HFFc6 (cell line): Measurements from ENCODE around the gene ECE1. TPM values are rescaled to one million over a fixed set of nuclear protein-coding genes. Genes with fewer than 3 reads are reported as not detected.
A peak's percentile ranks its signal among the peaks of the same experiment; 100 is the strongest.

Experiments used
- DNase-seq: peaks from one replicate; pipeline ENCODE4 v3.0.0-alpha.2; 2018
- H3K27ac Mint-ChIP-seq: 2 replicates; pipeline ENCODE4 v1.8.0; 2020; ENCODE audit warnings: mild to moderate bottlenecking, mixed read lengths
- H3K27me3 Mint-ChIP-seq: 2 replicates; pipeline ENCODE4 v1.8.0; 2021; ENCODE audit warnings: mild to moderate bottlenecking, moderate library complexity, mixed read lengths; ENCODE audit not compliant: insufficient read depth
- H3K36me3 Mint-ChIP-seq: 2 replicates; pipeline ENCODE4 v1.8.0; 2021; ENCODE audit warnings: low read depth, mixed read lengths
- H3K4me1 Mint-ChIP-seq: 2 replicates; pipeline ENCODE4 v1.8.0; 2020; ENCODE audit warnings: low read depth, mixed read lengths
- H3K4me3 Mint-ChIP-seq: 2 replicates; pipeline ENCODE4 v1.8.0; 2020; ENCODE audit warnings: mild to moderate bottlenecking, moderate library complexity, mixed read lengths
- H3K9me3 Mint-ChIP-seq: 2 replicates; pipeline ENCODE4 v1.8.0; 2020; ENCODE audit warnings: mild to moderate bottlenecking, mixed read lengths
- CTCF ChIP-seq: fragments of 200-600 bp; sonication (generic); IDR thresholded peaks from 2 replicates; pipeline ENCODE4 v1.5.0; 2021; ENCODE audit warnings: antibody characterized with exemption, mild to moderate bottlenecking
- total RNA-seq, 6 experiments: library from RNA; stranded (reverse); fragmentation: NEBNext Ultra II Directional; extraction: Animal tissue kit (Norgen Biotek cat#: 25700); gene quantifications; 2 replicates in 1 of 6; 3 replicates in 5 of 6; pipeline ENCODE4 v1.2.3, GENCODE V29; 2021

Gene ECE1
- total RNA-seq, 6 experiments from 2014 or later = 116 to 134 (median 124) TPM

GRCh38 chr1:21241771-21242581 lies 48.3 kb downstream of the ECE1 start:
- H3K36me3 Mint-ChIP-seq = peaks cover 34% of the 10 kb centered on the region
- H3K27me3 Mint-ChIP-seq = no peaks in the 10 kb centered on the region; the same call in 1 of the 2 replicates
- DNase-seq = no peak
- peaks cover 58% of the 10 kb centered on the region for H3K4me1 Mint-ChIP-seq
- TF ChIP-seq CTCF = no peak
- peak overlapping the region; percentile 17; the same call in 1 of the 2 replicates for H3K27ac Mint-ChIP-seq
- no peaks in the 10 kb centered on the region for H3K9me3 Mint-ChIP-seq
- peak overlapping the region; percentile 15; the same call in 1 of the 2 replicates for H3K4me3 Mint-ChIP-seq

GRCh38 chr1:21240706-21241105 lies 49.6 kb downstream of the ECE1 start:
- Mint-ChIP-seq H3K9me3 (no peaks in the 10 kb centered on the region), H3K27ac (peak overlapping the region; percentile 61), H3K36me3 (peaks cover 32% of the 10 kb centered on the region), H3K4me1 (peaks cover 65% of the 10 kb centered on the region), H3K4me3 (no peak overlapping the region), H3K27me3 (no peaks in the 10 kb centered on the region; the same call in 1 of the 2 replicates)
- TF ChIP-seq CTCF = no peak
- DNase-seq = no peak

- Mint-ChIP-seq H3K27ac (peak overlapping the region; percentile 90), H3K36me3 (peaks cover 32% of the 10 kb centered on the region), H3K9me3 (no peaks in the 10 kb centered on the region), H3K27me3 (no peaks in the 10 kb centered on the region; the same call in 1 of the 2 replicates), H3K4me1 (peaks cover 80% of the 10 kb centered on the region), H3K4me3 (0 out of 2 replicates have a peak overlapping the region, but pooled peaks have one; percentile 10)
- peak; percentile 24 for DNase-seq
- TF ChIP-seq CTCF = no peak
Measured at GRCh38 chr1:21239221-21239620, 51.0 kb downstream of the ECE1 start.

- no peaks in the 10 kb centered on the region for H3K9me3 Mint-ChIP-seq
- peaks cover 84% of the 10 kb centered on the region for H3K4me1 Mint-ChIP-seq
- H3K27ac Mint-ChIP-seq = peak overlapping the region; percentile 90
- H3K4me3 Mint-ChIP-seq = peak overlapping the region; percentile 57
- no peaks in the 10 kb centered on the region; the same call in 1 of the 2 replicates for H3K27me3 Mint-ChIP-seq
- DNase-seq = peak; percentile 98
- peaks cover 33% of the 10 kb centered on the region for H3K36me3 Mint-ChIP-seq
- no peak for TF ChIP-seq CTCF
Measured at GRCh38 chr1:21238141-21238800, 52.0 kb downstream of the ECE1 start.

- Mint-ChIP-seq H3K4me1 (peaks cover 79% of the 10 kb centered on the region), H3K9me3 (no peaks in the 10 kb centered on the region), H3K4me3 (no peak overlapping the region), H3K27me3 (no peaks in the 10 kb centered on the region; the same call in 1 of the 2 replicates), H3K36me3 (peaks cover 33% of the 10 kb centered on the region), H3K27ac (peak overlapping the region; percentile 90)
- DNase-seq = no peak
- no peak for TF ChIP-seq CTCF
Measured at GRCh38 chr1:21237446-21238088, 52.7 kb downstream of the ECE1 start.
